H1 (cell line): ENCODE measurements around the gene RASEF. TPM values are rescaled to one million over a fixed set of nuclear protein-coding genes. Genes with fewer than 3 reads are reported as not detected.

Source experiments
- CTCF ChIA-PET: fragments of 300-600 bp; sonication (Branson Sonifier 250); formaldehyde crosslinking; loops from one replicate; lab custom pipeline; 2021; ENCODE audit not compliant: partially characterized antibody; lab: Charles Lee
- POLR2A ChIA-PET: fragments of 300-600 bp; sonication (Branson Sonifier 250); formaldehyde crosslinking; loops from one replicate; lab custom pipeline; 2021; ENCODE audit warnings: inconsistent platforms; ENCODE audit not compliant: partially characterized antibody; lab: Charles Lee
- DNase-seq, 2 experiments: peaks; one replicate each; pipeline versions ENCODE4 v3.0.0 to v3.0.0-alpha.2; 2010 to 2022; ENCODE audit warnings: low spot score in 2 of 2, low read depth in 1 of 2, mixed read lengths in 1 of 2
- FAIRE-seq: peaks from 2 replicates; lab custom pipeline; 2011; peaks lifted over from hg19 to GRCh38; lab: Jason Lieb, UNC
- H2AFZ ChIP-seq: 2 replicates; pipeline ENCODE4 v1.8.1; 2012; ENCODE audit warnings: low read length, inconsistent platforms
- H2AK5ac ChIP-seq: 2 replicates; pipeline ENCODE4 v1.6.1; 2013; ENCODE audit warnings: low read depth, low read length
- H2BK120ac ChIP-seq: replicated peaks from 2 replicates; pipeline ENCODE3; 2013; ENCODE audit warnings: low read depth, low read length, inconsistent platforms
- H2BK12ac ChIP-seq: 2 replicates; pipeline ENCODE4 v1.6.1; 2013; ENCODE audit warnings: low read depth, low read length
- H2BK15ac ChIP-seq: 2 replicates; pipeline ENCODE4 v1.6.1; 2013; ENCODE audit warnings: low read length
- H2BK20ac ChIP-seq: 2 replicates; pipeline ENCODE4 v1.6.1; 2013; ENCODE audit warnings: low read length
- H2BK5ac ChIP-seq: 2 replicates; pipeline ENCODE4 v1.6.1; 2013; ENCODE audit warnings: low read depth, low read length
- H3K14ac ChIP-seq: 2 replicates; pipeline ENCODE4 v1.6.1; 2013; ENCODE audit warnings: inconsistent platforms; ENCODE audit not compliant: insufficient read length
- H3K18ac ChIP-seq: 2 replicates; pipeline ENCODE4 v1.6.1; 2013; ENCODE audit warnings: low read length; ENCODE audit errors: extremely low read depth
- H3K23ac ChIP-seq: 2 replicates; pipeline ENCODE4 v1.6.1; 2013; ENCODE audit warnings: inconsistent platforms; ENCODE audit not compliant: insufficient read length
- H3K23me2 ChIP-seq: 2 replicates; pipeline ENCODE4 v1.6.1; 2013; ENCODE audit warnings: low read depth, low read length
- H3K27ac ChIP-seq: 2 replicates; pipeline ENCODE4 v1.6.1; 2011; ENCODE audit warnings: low read depth, low read length, inconsistent platforms
- H3K27me3 ChIP-seq, 4 experiments: replicated peaks in 1 of 4; 1 replicate in 1 of 4; 2 replicates in 3 of 4; pipeline versions ENCODE4 v1.6.1 to v1.8.1; 2011 to 2013; ENCODE audit warnings: low read length in 3 of 4, mild to moderate bottlenecking in 3 of 4, inconsistent platforms in 2 of 4, mixed read lengths in 2 of 4, moderate library complexity in 1 of 4; ENCODE audit not compliant: control insufficient read depth in 3 of 4, insufficient read depth in 3 of 4; ENCODE audit errors: extremely low read depth in 1 of 4
- H3K36me3 ChIP-seq, 4 experiments: 2 replicates each; pipeline versions ENCODE4 v1.6.1 to v1.8.1; 2011 to 2013; ENCODE audit warnings: mild to moderate bottlenecking in 4 of 4, low read length in 3 of 4, moderate library complexity in 2 of 4, control low read depth in 1 of 4, inconsistent platforms in 1 of 4; ENCODE audit not compliant: insufficient read depth in 4 of 4, control insufficient read depth in 2 of 4
- H3K4ac ChIP-seq: replicated peaks from 2 replicates; pipeline ENCODE3; 2013; ENCODE audit warnings: low read length, low read depth, mixed read lengths, inconsistent platforms; ENCODE audit not compliant: insufficient read length
- H3K4me1 ChIP-seq, 4 experiments: replicated peaks in 1 of 4; 1 replicate in 1 of 4; 2 replicates in 3 of 4; pipeline versions ENCODE4 v1.6.1 to v1.8.1; 2011 to 2013; ENCODE audit warnings: low read length in 3 of 4, inconsistent platforms in 2 of 4, mixed read lengths in 1 of 4; ENCODE audit not compliant: insufficient read depth in 4 of 4, control insufficient read depth in 3 of 4
- H3K4me2 ChIP-seq, 2 experiments: 2 replicates each; pipeline versions ENCODE4 v1.6.1 to v1.8.1; 2011 to 2013; ENCODE audit warnings: low read depth in 2 of 2, low read length in 2 of 2, control low read depth in 1 of 2, inconsistent platforms in 1 of 2, mild to moderate bottlenecking in 1 of 2; ENCODE audit not compliant: insufficient read depth in 1 of 2
- H3K4me3 ChIP-seq, 4 experiments: fragments of 200-600, 300-600 bp in 1 of 4; sonication (generic), shearing (Covaris generic), sonication (Bioruptor Twin) in 1 of 4; 2 replicates each; pipeline versions ENCODE4 v1.5.1 to v1.8.1; 2011 to 2016; ENCODE audit warnings: low read length in 4 of 4, low read depth in 3 of 4, control low read depth in 2 of 4, inconsistent platforms in 2 of 4, mild to moderate bottlenecking in 2 of 4, mixed read lengths in 1 of 4, moderate library complexity in 1 of 4; ENCODE audit not compliant: insufficient read depth in 2 of 4; ENCODE audit errors: extremely low read depth in 1 of 4
- H3K56ac ChIP-seq: replicated peaks from 2 replicates; pipeline ENCODE3; 2013; ENCODE audit warnings: low read depth, mild to moderate bottlenecking, mixed read lengths, low read length, inconsistent platforms; ENCODE audit not compliant: insufficient read length
- H3K79me1 ChIP-seq: 2 replicates; pipeline ENCODE4 v1.6.1; 2013; ENCODE audit warnings: low read depth, low read length, control low read depth
- H3K79me2 ChIP-seq, 2 experiments: 2 replicates each; pipeline versions ENCODE4 v1.6.1 to v1.8.1; 2012 to 2013; ENCODE audit warnings: low read length in 2 of 2, mild to moderate bottlenecking in 2 of 2, inconsistent platforms in 1 of 2; ENCODE audit not compliant: insufficient read depth in 2 of 2, control insufficient read depth in 1 of 2
- H3K9ac ChIP-seq, 4 experiments: replicated peaks in 1 of 4; 1 replicate in 1 of 4; 2 replicates in 3 of 4; pipeline versions ENCODE4 v1.6.1 to v1.8.1; 2011 to 2013; ENCODE audit warnings: low read depth in 3 of 4, low read length in 3 of 4, control low read depth in 2 of 4, mild to moderate bottlenecking in 2 of 4, moderate library complexity in 2 of 4, inconsistent platforms in 1 of 4; ENCODE audit errors: extremely low read depth in 1 of 4
- H3K9me3 ChIP-seq, 2 experiments: 2 replicates each; pipeline versions ENCODE4 v1.6.1 to v1.8.1; 2012 to 2013; ENCODE audit warnings: mild to moderate bottlenecking in 2 of 2, moderate library complexity in 2 of 2, control low read depth in 1 of 2, inconsistent platforms in 1 of 2, low read depth in 1 of 2, low read length in 1 of 2, mixed read lengths in 1 of 2; ENCODE audit not compliant: insufficient read depth in 2 of 2
- H4K20me1 ChIP-seq, 2 experiments: replicated peaks in 1 of 2; 2 replicates each; pipeline versions ENCODE3 to v1.8.1; 2011 to 2013; ENCODE audit warnings: inconsistent platforms in 2 of 2, low read length in 2 of 2, mild to moderate bottlenecking in 1 of 2; ENCODE audit not compliant: insufficient read depth in 2 of 2, control insufficient read depth in 1 of 2
- H4K5ac ChIP-seq: 2 replicates; pipeline ENCODE4 v1.6.1; 2013; ENCODE audit warnings: low read length, low read depth, mixed read lengths, inconsistent platforms; ENCODE audit not compliant: insufficient read length
- H4K8ac ChIP-seq: 2 replicates; pipeline ENCODE4 v1.8.0; 2013; ENCODE audit warnings: mild to moderate bottlenecking, moderate library complexity, low read length, inconsistent platforms; ENCODE audit not compliant: insufficient read depth; ENCODE audit errors: extremely low read depth
- H4K91ac ChIP-seq: replicated peaks from 2 replicates; pipeline ENCODE3; 2013; ENCODE audit warnings: low read length, mixed read lengths, inconsistent platforms; ENCODE audit not compliant: insufficient read length
- CEBPB ChIP-seq: IDR thresholded peaks from 2 replicates; pipeline ENCODE4 v1.6.1; 2012; ENCODE audit warnings: low read depth, low read length
- CREB1 ChIP-seq: IDR thresholded peaks from 2 replicates; pipeline ENCODE4 v1.6.1; 2012; ENCODE audit warnings: inconsistent platforms
- SIX5 ChIP-seq: IDR thresholded peaks from 2 replicates; pipeline ENCODE4 v1.6.1; 2011; ENCODE audit warnings: mild to moderate bottlenecking, low read depth, low read length
- WGBS, 2 experiments: shearing (Covaris generic) in 1 of 2; methylation state at CpG; one replicate each; pipeline versions ENCODE4 v1.1.6 to v1.1.7; 2013 to 2015; ENCODE audit warnings: low lambda C conversion rate in 2 of 2, mixed read lengths in 2 of 2, inconsistent platforms in 1 of 2, low coverage in 1 of 2, missing lambda C conversion rate in 1 of 2; ENCODE audit not compliant: insufficient replicate concordance in 2 of 2, insufficient coverage in 1 of 2, insufficient read length in 1 of 2; ENCODE audit errors: extremely low coverage in 1 of 2, missing lambda C conversion rate in 1 of 2; 5-methylcytosine and 5-hydroxymethylcytosine counted together
- polyA plus RNA-seq, 7 experiments: library from polyadenylated mRNA; depleted of rRNA in 3 of 7; stranded (reverse) in 5 of 7; unstranded in 2 of 7; fragments of >200 nt in 5 of 7; fragments of 200-250 nt in 2 of 7; gene quantifications; 1 replicate in 5 of 7; 2 replicates in 1 of 7; 4 replicates in 1 of 7; pipeline versions ENCODE4 v1.2.1 to v1.2.3, GENCODE V29; 2011 to 2013; ENCODE audit warnings: missing spikeins in 2 of 7, mixed read lengths in 2 of 7
- total RNA-seq: library from RNA; stranded (reverse); fragmentation: NEBNext Ultra II Directional; extraction: Animal tissue kit (Norgen Biotek cat#: 25700); gene quantifications from 2 replicates; pipeline ENCODE4 v1.2.1, GENCODE V29; 2021

Gene RASEF
- total and polyA plus RNA-seq, 2 of the 8 experiments (the other 6 are each of a cell fraction or from before 2014, with no cell fraction given), result 1.1 to 4.6 TPM

DNA sequence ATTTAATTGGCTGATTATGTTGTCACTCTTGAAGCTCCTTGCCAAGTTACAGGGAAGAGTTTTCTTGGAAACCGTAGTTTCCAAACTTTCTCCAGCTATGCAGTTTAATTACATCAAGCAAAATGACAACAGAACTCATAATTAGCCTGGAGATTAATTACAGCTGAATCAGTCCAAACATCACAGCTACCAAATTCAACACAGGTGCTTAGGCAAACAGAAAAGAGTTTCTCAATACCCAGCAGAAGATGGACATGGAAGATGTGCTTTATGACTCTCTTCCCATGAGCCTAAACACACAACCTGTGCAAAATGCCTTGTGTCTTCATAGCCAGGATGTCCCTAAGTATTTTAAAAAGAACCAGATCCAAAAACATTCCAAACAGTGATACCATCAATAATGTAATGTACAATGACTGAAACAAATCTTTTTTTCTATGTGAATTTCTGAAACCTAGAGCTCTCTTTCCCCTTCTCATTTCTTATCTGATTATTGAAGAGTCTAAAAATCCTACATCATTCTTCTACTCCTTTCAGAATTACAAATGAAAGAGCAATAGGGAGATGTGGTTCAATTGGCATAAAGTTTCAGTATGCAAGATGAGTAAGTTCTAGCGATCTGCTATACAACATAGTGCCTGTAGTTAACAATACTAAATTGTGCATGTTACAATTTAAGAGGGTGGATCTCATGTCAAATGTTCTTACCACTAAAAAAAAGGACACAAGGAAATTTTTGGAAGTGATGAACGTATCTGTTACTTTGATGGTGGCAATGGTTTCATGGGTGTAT is 124.3 kb downstream of the RASEF start:
- no peak overlapping the region for H3K4me3 ChIP-seq
- CTCF ChIA-PET, result interaction anchor here (0.7 to 1.8 kb wide), 3 partner anchors 10 to 61 kb away, joined by 3 read pairs; no protein-coding TSS in a partner anchor

More for the DNA sequence above, 124.3 kb downstream of the RASEF start:
- FAIRE-seq (no peak), DNase-seq (no peak)
- no peak overlapping the region for H3K14ac ChIP-seq
- no peak overlapping the region for H3K18ac ChIP-seq
- H3K23me2 ChIP-seq, result no peaks in the 10 kb centered on the region
- H2BK20ac ChIP-seq, result no peak overlapping the region
- H3K79me1 ChIP-seq, result no peaks in the 10 kb centered on the region
- no peak overlapping the region for H2AK5ac ChIP-seq
- no peak overlapping the region for H3K23ac ChIP-seq
- no peak overlapping the region for H2BK12ac ChIP-seq
- POLR2A ChIA-PET, result interaction anchor here (1.4 kb wide), 1 partner anchor 11 kb away, joined by 3 read pairs; no protein-coding TSS in a partner anchor
- H4K8ac ChIP-seq, result no peak overlapping the region
- H3K4me2 ChIP-seq, result no peak overlapping the region
- no peak overlapping the region for H4K5ac ChIP-seq
- no peak overlapping the region for H2BK15ac ChIP-seq
- H2BK120ac ChIP-seq, result no peak overlapping the region
- no peaks in the 10 kb centered on the region for H3K79me2 ChIP-seq
- no peaks in the 10 kb centered on the region for H3K27me3 ChIP-seq
- WGBS, 2 experiments, result 87% methylated on average over 3 of the region's 3 CpGs; no CpG with 5 or more reads in 1 of the 2 experiments
- no peak overlapping the region for H3K56ac ChIP-seq
- H3K4me1 ChIP-seq, result no peaks in the 10 kb centered on the region
- no peak overlapping the region for H3K27ac ChIP-seq
- H3K9me3 ChIP-seq, result no peaks in the 10 kb centered on the region
- no peak overlapping the region for H3K4ac ChIP-seq
- no peak overlapping the region for H2BK5ac ChIP-seq
- H4K91ac ChIP-seq, result no peak overlapping the region
- no peaks in the 10 kb centered on the region for H3K36me3 ChIP-seq
- no peak overlapping the region for H2AFZ ChIP-seq
- H4K20me1 ChIP-seq, result no peaks in the 10 kb centered on the region
- H3K9ac ChIP-seq, result no peak overlapping the region
- TF ChIP-seq SIX5, result no peak
- no peak for TF ChIP-seq CEBPB
- TF ChIP-seq CREB1, result no peak
